Measurements from ENCODE around the gene AATK. TPM values are rescaled to one million over a fixed set of nuclear protein-coding genes. Genes with fewer than 3 reads are reported as not detected.

AATK gene
- total and polyA plus RNA-seq, 2 donors = 0.24 to 1.9 TPM

DNA sequence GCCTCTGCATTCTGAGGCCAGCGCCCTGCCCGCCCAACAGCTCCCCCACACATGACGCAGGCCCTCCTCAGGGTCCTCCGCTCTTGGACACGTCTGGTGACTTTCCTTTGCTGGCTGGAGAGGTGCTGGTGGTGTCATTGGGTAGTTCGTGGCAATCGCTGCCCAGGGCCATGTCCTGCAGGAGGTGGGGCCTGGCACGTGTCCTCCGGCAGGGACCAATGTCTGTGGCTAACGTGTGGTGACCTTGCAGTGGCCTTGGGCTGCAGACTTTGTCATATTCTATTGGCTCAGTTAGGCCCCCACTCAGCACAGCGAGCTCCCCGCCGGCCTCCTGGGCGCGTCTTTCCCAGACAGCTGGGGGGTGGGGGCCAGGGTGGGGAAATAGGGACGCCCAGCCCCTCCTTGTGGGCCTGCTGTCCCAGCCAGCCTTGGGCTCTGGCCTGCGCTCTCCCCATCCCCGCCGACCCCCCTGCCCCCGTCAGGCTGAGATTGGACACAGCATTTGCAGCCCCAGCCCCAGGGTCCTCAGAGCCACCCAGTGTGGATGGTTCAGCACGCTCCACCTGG, 52.8 kb downstream of the AATK start:
- Histone ChIP-seq H3K27me3 (ENCODE audit: control insufficient read depth in 2 of 2, insufficient read depth in 1 of 2, low read length in 1 of 2) (peaks cover 0 to 11% of the 10 kb centered on the region in 2 donors), H3K9me3 (ENCODE audit: control insufficient read depth in 2 of 2, insufficient read depth in 1 of 2, low read length in 1 of 2) (no peaks in the 10 kb centered on the region), H3K4me1 (ENCODE audit: control insufficient read depth in 2 of 2, insufficient read depth in 2 of 2, low read length in 2 of 2) (no peaks in the 10 kb centered on the region), H3K36me3 (ENCODE audit: control insufficient read depth in 2 of 2, insufficient read depth in 2 of 2, low read length in 1 of 2) (no peaks in the 10 kb centered on the region), H3K4me3 (ENCODE audit: low read length in 2 of 2) (no peak overlapping the region), H3K27ac (ENCODE audit: low read depth in 1 of 2, low read length in 1 of 2) (no peak overlapping the region)
- 96% methylated on average over 21 of the region's 21 CpGs for WGBS
- DNase-seq (ENCODE audit: low read depth in 6 of 9, low spot score in 9 of 9) = no peak

- peaks cover 0 to 3% of the 10 kb centered on the region in 2 donors for H3K27me3 ChIP-seq (ENCODE audit: control insufficient read depth in 2 of 2, insufficient read depth in 1 of 2, low read length in 1 of 2)
- DNase-seq (ENCODE audit: low read depth in 6 of 9, low spot score in 9 of 9) = no peak
- no peak overlapping the region for H3K27ac ChIP-seq (ENCODE audit: low read depth in 1 of 2, low read length in 1 of 2)
- H3K9me3 ChIP-seq (ENCODE audit: control insufficient read depth in 2 of 2, insufficient read depth in 1 of 2, low read length in 1 of 2) = no peaks in the 10 kb centered on the region
- no peaks in the 10 kb centered on the region for H3K4me1 ChIP-seq (ENCODE audit: control insufficient read depth in 2 of 2, insufficient read depth in 2 of 2, low read length in 2 of 2)
- WGBS = 97% methylated on average over 23 of the region's 23 CpGs
- no peaks in the 10 kb centered on the region for H3K36me3 ChIP-seq (ENCODE audit: control insufficient read depth in 2 of 2, insufficient read depth in 2 of 2, low read length in 1 of 2)
- H3K4me3 ChIP-seq (ENCODE audit: low read length in 2 of 2) = no peak overlapping the region
Measured at GRCh38 chr17:81112450-81112849, 53.6 kb downstream of the AATK start.

GRCh38 chr17:81111066-81111465, 55.0 kb downstream of the AATK start:
- WGBS = 85% methylated on average over 10 of the region's 10 CpGs
- no peak for DNase-seq (ENCODE audit: low read depth in 6 of 9, low spot score in 9 of 9)
- H3K27me3 ChIP-seq (ENCODE audit: control insufficient read depth in 2 of 2, insufficient read depth in 1 of 2, low read length in 1 of 2) = no peaks in the 10 kb centered on the region
- no peaks in the 10 kb centered on the region for H3K4me1 ChIP-seq (ENCODE audit: control insufficient read depth in 2 of 2, insufficient read depth in 2 of 2, low read length in 2 of 2)
- no peaks in the 10 kb centered on the region for H3K36me3 ChIP-seq (ENCODE audit: control insufficient read depth in 2 of 2, insufficient read depth in 2 of 2, low read length in 1 of 2)
- no peak overlapping the region for H3K4me3 ChIP-seq (ENCODE audit: low read length in 2 of 2)
- no peaks in the 10 kb centered on the region for H3K9me3 ChIP-seq (ENCODE audit: control insufficient read depth in 2 of 2, insufficient read depth in 1 of 2, low read length in 1 of 2)
- no peak overlapping the region for H3K27ac ChIP-seq (ENCODE audit: low read depth in 1 of 2, low read length in 1 of 2)

GRCh38 chr17:81110488-81111040, 55.5 kb downstream of the AATK start:
- no peaks in the 10 kb centered on the region for H3K27me3 ChIP-seq (ENCODE audit: control insufficient read depth in 2 of 2, insufficient read depth in 1 of 2, low read length in 1 of 2)
- 93% methylated on average over 30 of the region's 30 CpGs for WGBS
- no peak for DNase-seq (ENCODE audit: low read depth in 6 of 9, low spot score in 9 of 9)
- H3K4me1 ChIP-seq (ENCODE audit: control insufficient read depth in 2 of 2, insufficient read depth in 2 of 2, low read length in 2 of 2) = no peaks in the 10 kb centered on the region
- H3K36me3 ChIP-seq (ENCODE audit: control insufficient read depth in 2 of 2, insufficient read depth in 2 of 2, low read length in 1 of 2) = no peaks in the 10 kb centered on the region
- H3K4me3 ChIP-seq (ENCODE audit: low read length in 2 of 2) = no peak overlapping the region
- no peak overlapping the region for H3K27ac ChIP-seq (ENCODE audit: low read depth in 1 of 2, low read length in 1 of 2)
- no peaks in the 10 kb centered on the region for H3K9me3 ChIP-seq (ENCODE audit: control insufficient read depth in 2 of 2, insufficient read depth in 1 of 2, low read length in 1 of 2)

- no peak overlapping the region for H3K27ac ChIP-seq (ENCODE audit: low read depth in 1 of 2, low read length in 1 of 2)
- 79% methylated on average over 22 of the region's 22 CpGs for WGBS
- H3K4me1 ChIP-seq (ENCODE audit: control insufficient read depth in 2 of 2, insufficient read depth in 2 of 2, low read length in 2 of 2) = no peaks in the 10 kb centered on the region
- no peak overlapping the region for H3K4me3 ChIP-seq (ENCODE audit: low read length in 2 of 2)
- no peak for DNase-seq (ENCODE audit: low read depth in 6 of 9, low spot score in 9 of 9)
- no peaks in the 10 kb centered on the region for H3K9me3 ChIP-seq (ENCODE audit: control insufficient read depth in 2 of 2, insufficient read depth in 1 of 2, low read length in 1 of 2)
- H3K27me3 ChIP-seq (ENCODE audit: control insufficient read depth in 2 of 2, insufficient read depth in 1 of 2, low read length in 1 of 2) = no peaks in the 10 kb centered on the region
- H3K36me3 ChIP-seq (ENCODE audit: control insufficient read depth in 2 of 2, insufficient read depth in 2 of 2, low read length in 1 of 2) = no peaks in the 10 kb centered on the region
Measured at GRCh38 chr17:81109957-81110356, 56.1 kb downstream of the AATK start.

DNA sequence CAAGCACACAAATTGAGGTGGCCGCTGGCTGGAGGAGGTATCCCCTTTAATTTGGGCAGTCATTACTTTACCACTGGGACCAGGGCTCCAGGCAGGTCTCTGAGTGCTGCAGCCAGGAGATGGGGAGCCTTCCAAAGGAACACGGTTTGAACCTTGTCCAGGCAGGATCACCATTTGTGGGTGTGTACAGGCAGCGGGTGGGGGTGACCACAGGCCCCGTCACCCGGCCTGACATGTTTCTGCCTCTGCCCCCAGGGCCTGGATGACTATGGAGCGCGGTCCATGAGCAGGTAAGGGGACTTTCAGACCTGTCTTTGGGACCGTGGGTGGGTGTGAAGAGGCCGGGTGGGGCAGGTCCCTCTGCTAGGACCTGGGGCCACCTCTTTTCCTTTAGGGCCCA, 57.8 kb downstream of the AATK start:
- no peak for DNase-seq (ENCODE audit: low read depth in 6 of 9, low spot score in 9 of 9)
- Histone ChIP-seq H3K27ac (ENCODE audit: low read depth in 1 of 2, low read length in 1 of 2) (no peak overlapping the region), H3K4me1 (ENCODE audit: control insufficient read depth in 2 of 2, insufficient read depth in 2 of 2, low read length in 2 of 2) (no peaks in the 10 kb centered on the region), H3K9me3 (ENCODE audit: control insufficient read depth in 2 of 2, insufficient read depth in 1 of 2, low read length in 1 of 2) (no peaks in the 10 kb centered on the region), H3K27me3 (ENCODE audit: control insufficient read depth in 2 of 2, insufficient read depth in 1 of 2, low read length in 1 of 2) (no peaks in the 10 kb centered on the region), H3K36me3 (ENCODE audit: control insufficient read depth in 2 of 2, insufficient read depth in 2 of 2, low read length in 1 of 2) (no peaks in the 10 kb centered on the region), H3K4me3 (ENCODE audit: low read length in 2 of 2) (no peak overlapping the region)
- WGBS = 96% methylated on average over 9 of the region's 9 CpGs

DNA sequence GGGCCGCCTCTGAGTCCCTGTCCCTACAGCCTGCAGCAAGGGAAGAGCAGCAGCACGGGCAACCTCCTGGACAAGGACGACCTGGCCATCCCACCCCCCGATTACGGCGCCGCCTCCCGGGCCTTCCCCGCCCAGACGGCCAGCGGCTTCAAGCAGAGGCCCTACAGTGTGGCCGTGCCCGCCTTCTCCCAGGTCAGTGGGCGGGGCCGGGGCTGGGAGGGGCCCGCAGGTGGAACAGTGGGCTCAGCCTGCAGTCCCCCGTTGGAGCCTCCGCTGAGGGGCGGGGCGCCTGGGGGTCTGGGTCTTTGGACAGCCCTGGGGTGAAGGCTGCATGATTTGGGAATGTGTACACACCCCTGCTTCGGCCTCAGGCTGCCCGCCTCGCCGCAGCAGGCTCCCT, 59.3 kb downstream of the AATK start:
- DNase-seq (ENCODE audit: low read depth in 6 of 9, low spot score in 9 of 9) = no peak
- 98% methylated on average over 24 of the region's 24 CpGs for WGBS
- H3K27ac ChIP-seq (ENCODE audit: low read depth in 1 of 2, low read length in 1 of 2) = no peak overlapping the region
- no peak overlapping the region for H3K4me3 ChIP-seq (ENCODE audit: low read length in 2 of 2)
- H3K4me1 ChIP-seq (ENCODE audit: control insufficient read depth in 2 of 2, insufficient read depth in 2 of 2, low read length in 2 of 2) = peaks cover 0 to 2% of the 10 kb centered on the region in 2 donors
- H3K9me3 ChIP-seq (ENCODE audit: control insufficient read depth in 2 of 2, insufficient read depth in 1 of 2, low read length in 1 of 2) = no peaks in the 10 kb centered on the region
- no peaks in the 10 kb centered on the region for H3K27me3 ChIP-seq (ENCODE audit: control insufficient read depth in 2 of 2, insufficient read depth in 1 of 2, low read length in 1 of 2)
- H3K36me3 ChIP-seq (ENCODE audit: control insufficient read depth in 2 of 2, insufficient read depth in 2 of 2, low read length in 1 of 2) = no peaks in the 10 kb centered on the region

DNA sequence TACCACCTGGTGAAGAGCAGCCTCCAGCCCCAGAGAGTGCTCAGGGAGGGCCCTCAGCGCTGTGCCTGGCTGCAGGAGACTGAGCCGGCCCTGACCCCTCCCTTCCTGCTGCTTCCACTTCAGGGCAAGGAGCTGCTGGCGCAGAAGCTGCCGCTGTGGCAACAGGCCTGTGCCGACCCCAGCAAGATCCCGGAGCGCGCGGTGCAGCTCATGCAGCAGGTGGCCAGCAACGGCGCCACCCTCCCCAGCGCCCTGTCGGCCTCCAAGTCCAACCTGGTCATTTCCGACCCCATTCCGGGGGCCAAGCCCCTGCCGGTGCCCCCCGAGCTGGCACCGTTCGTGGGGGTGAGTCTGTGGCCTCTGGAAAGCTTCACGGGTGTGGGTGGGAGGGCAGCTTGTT, 62.6 kb downstream of the AATK start:
- Histone ChIP-seq H3K27ac (ENCODE audit: low read depth in 1 of 2, low read length in 1 of 2) (no peak overlapping the region), H3K4me1 (ENCODE audit: control insufficient read depth in 2 of 2, insufficient read depth in 2 of 2, low read length in 2 of 2) (peaks cover 0 to 7% of the 10 kb centered on the region in 2 donors), H3K9me3 (ENCODE audit: control insufficient read depth in 2 of 2, insufficient read depth in 1 of 2, low read length in 1 of 2) (no peaks in the 10 kb centered on the region), H3K36me3 (ENCODE audit: control insufficient read depth in 2 of 2, insufficient read depth in 2 of 2, low read length in 1 of 2) (peaks cover 0 to 7% of the 10 kb centered on the region in 2 donors), H3K4me3 (ENCODE audit: low read length in 2 of 2) (no peak overlapping the region), H3K27me3 (ENCODE audit: control insufficient read depth in 2 of 2, insufficient read depth in 1 of 2, low read length in 1 of 2) (no peaks in the 10 kb centered on the region)
- no peak for DNase-seq (ENCODE audit: low read depth in 6 of 9, low spot score in 9 of 9)
- 97% methylated on average over 20 of the region's 20 CpGs for WGBS

DNA sequence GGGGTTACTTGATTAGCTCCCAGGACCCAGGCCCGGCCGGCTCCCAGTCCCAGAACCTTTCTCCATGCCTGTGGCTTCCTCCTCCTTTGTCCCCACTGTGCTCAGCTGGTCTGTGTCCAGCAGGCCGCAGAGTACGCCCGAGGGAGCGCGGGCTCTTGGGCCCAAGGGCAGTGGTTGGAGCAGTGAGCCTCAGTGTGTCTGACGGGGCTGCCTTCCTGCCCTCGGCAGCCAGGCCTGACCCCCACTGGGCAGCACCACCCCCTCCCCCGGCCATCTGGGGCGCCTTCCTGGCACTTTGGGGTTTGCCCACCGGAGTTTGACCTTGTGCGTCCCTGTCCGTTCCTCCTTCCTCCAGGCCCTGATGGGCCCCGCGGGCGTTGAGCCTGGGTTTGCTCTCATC, 63.2 kb downstream of the AATK start:
- Histone ChIP-seq H3K4me1 (ENCODE audit: control insufficient read depth in 2 of 2, insufficient read depth in 2 of 2, low read length in 2 of 2) (peaks cover 0 to 9% of the 10 kb centered on the region in 2 donors), H3K9me3 (ENCODE audit: control insufficient read depth in 2 of 2, insufficient read depth in 1 of 2, low read length in 1 of 2) (no peaks in the 10 kb centered on the region), H3K36me3 (ENCODE audit: control insufficient read depth in 2 of 2, insufficient read depth in 2 of 2, low read length in 1 of 2) (peaks cover 0 to 7% of the 10 kb centered on the region in 2 donors), H3K27ac (ENCODE audit: low read depth in 1 of 2, low read length in 1 of 2) (no peak overlapping the region), H3K4me3 (ENCODE audit: low read length in 2 of 2) (no peak overlapping the region), H3K27me3 (ENCODE audit: control insufficient read depth in 2 of 2, insufficient read depth in 1 of 2, low read length in 1 of 2) (peaks cover 0 to 3% of the 10 kb centered on the region in 2 donors)
- DNase-seq (ENCODE audit: low read depth in 6 of 9, low spot score in 9 of 9) = no peak
- WGBS = 96% methylated on average over 17 of the region's 17 CpGs

All from thymus (tissue), 11 donors.